Pancreas (tissue), 10 donors: ENCODE measurements around the gene UHRF1. TPM values are rescaled to one million over a fixed set of nuclear protein-coding genes. Genes with fewer than 3 reads are reported as not detected.

Experiments used
- ATAC-seq, 4 donors: fragments of 200-7000 bp; cut with Tn5 transposase; one replicate each; pipeline versions ENCODE4 v1.8.0 to v1.9.1; 2020; ENCODE audit warnings: mild to moderate bottlenecking in 4 of 4, moderate library complexity in 4 of 4
- DNase-seq, 6 donors: peaks; one replicate each; pipeline ENCODE4 v3.0.0-alpha.2; 2020
- FAIRE-seq: peaks from 2 replicates; lab custom pipeline; 2012; peaks lifted over from hg19 to GRCh38; lab: Jason Lieb, UNC
- H3K27ac ChIP-seq, 4 donors: fragments of 200-600 bp; sonication (generic); 1 replicate in 3 of 4; 2 replicates in 1 of 4; pipeline versions ENCODE4 v1.5.0 to v1.8.0; 2020
- H3K27me3 ChIP-seq, 4 donors: fragments of 200-600 bp; one replicate each; pipeline ENCODE4 v1.8.0; 2021
- H3K36me3 ChIP-seq, 3 donors: fragments of 200-600 bp; sonication (generic) in 1 of 3; one replicate each; pipeline versions ENCODE4 v1.5.0 to v1.8.0; 2020 to 2021
- H3K4me1 ChIP-seq, 3 donors: fragments of 200-600 bp; one replicate each; pipeline ENCODE4 v1.8.0; 2021
- H3K4me3 ChIP-seq, 4 donors: fragments of 200-600 bp; sonication (generic) in 2 of 4; one replicate each; pipeline versions ENCODE4 v1.5.0 to v1.8.0; 2020 to 2021
- H3K9me3 ChIP-seq, 4 donors: fragments of 200-600 bp; one replicate each; pipeline ENCODE4 v1.8.0; 2021
- WGBS, 2 donors: extraction: QIAGEN DNeasy Blood & Tissue Kit; methylation state at CpG; one replicate each; pipeline ENCODE4 v1.1.7; 2013; 5-methylcytosine and 5-hydroxymethylcytosine counted together
- intact Hi-C, 3 donors: fragments of 100-400 bp; cut with DNase I; formaldehyde crosslinking; loops; one replicate each; pipeline versions ENCODE4 v1.11.1 to v1.14.2; 2022
- polyA plus RNA-seq, 2 donors: library from polyadenylated mRNA; stranded (reverse); fragments of 200-250 nt; gene quantifications; one replicate each; pipeline ENCODE4 v1.2.3, GENCODE V29; 2013
- total RNA-seq, 6 donors: library from RNA; stranded (reverse); fragmentation: NEBNext Ultra II Directional in 4 of 6; extraction: Animal tissue kit (Norgen Biotek cat#: 25700) in 4 of 6; gene quantifications; one replicate each; pipeline versions ENCODE4 v1.2.1 to v1.2.4, GENCODE V29; 2021 to 2023
- TF ChIP-seq, protein P1 (sequence below), 4 donors: fragments of 200-600 bp; sonication (generic) in 3 of 4; IDR thresholded peaks; one replicate each; pipeline versions ENCODE4 v1.5.0 to v1.8.0; 2021; ENCODE audit warnings: antibody characterized with exemption in 4 of 4
- donor health status: healthy with polysubstance abuse.
- donor health status: DM: no; HTN: no; CAD: no; lungs with moderate emphysema.
- donor health status: DM: no; HTN: no; CAD: no.
- donor health status: control.
- donor health status: control.
- donor health status: Bipolar disorder and iron deficiency.
- donor health status: DM: yes; HTN: yes; CAD: no.
- donor health status: DM: no; HTN: no; CAD: no.
- donor health status: DM: no; HTN: no; CAD: no.
- donor health status: DM: yes; HTN: yes; CAD: no.

Gene UHRF1
- total and polyA plus RNA-seq, 8 donors = 0.28 to 1.7 (median 0.84) TPM

DNA sequence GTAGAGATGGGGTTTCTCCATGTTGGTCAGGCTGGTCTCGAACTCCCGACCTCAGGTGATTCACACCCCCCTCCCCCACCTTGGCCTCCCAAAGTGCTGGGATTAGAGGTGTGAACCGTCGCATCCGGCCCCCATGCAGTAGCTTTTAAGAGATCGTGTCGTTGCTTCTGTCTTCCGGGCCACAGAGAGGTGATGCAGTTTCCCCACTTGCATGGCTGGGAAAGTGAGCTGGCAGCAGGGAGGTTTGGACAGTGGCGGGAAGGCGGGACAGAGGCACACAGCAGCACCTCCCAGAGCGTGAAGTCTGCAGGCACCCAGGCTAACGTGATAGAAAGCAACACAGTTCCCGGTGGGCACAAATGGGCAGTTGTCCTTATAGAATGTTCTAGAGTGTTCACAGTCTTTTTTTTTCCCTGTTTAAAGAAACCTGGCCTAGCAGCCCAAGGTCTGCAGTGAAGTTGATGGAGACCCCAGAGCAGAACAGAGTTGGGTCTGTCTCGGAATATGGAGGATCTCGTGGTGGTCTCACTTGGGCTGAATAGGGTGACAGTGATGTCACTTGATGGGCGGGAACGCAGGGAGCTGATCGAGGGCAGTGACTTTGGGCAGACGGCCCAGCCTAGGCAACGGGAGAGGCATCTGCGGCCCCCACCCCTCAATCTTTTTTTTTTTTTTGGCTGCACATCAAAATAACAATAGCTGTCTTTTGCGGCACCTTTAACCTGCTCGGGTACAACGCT is 4.9 kb downstream of the UHRF1 start:
- 87 to 88% methylated on average over 24 of the region's 24 CpGs for WGBS, 2 donors
- Histone ChIP-seq H3K4me1 (peaks cover 0 to 11% (median 7%) of the 10 kb centered on the region in 3 donors), H3K4me3 (peak overlapping the region in 1 of 4 donors; percentile 23), H3K36me3 (no peaks in the 10 kb centered on the region), H3K27me3 (no peaks in the 10 kb centered on the region), H3K9me3 (no peaks in the 10 kb centered on the region), H3K27ac (no peak overlapping the region)
- FAIRE-seq = no peak
- no peak for ATAC-seq
- DNase-seq = no peak
- intact Hi-C loops = loop anchor here in 1 of 3 donors (5.0 kb wide), 2 partner anchors 42 to 102 kb away; no protein-coding TSS in a partner anchor
- TF ChIP-seq, protein P1, sequence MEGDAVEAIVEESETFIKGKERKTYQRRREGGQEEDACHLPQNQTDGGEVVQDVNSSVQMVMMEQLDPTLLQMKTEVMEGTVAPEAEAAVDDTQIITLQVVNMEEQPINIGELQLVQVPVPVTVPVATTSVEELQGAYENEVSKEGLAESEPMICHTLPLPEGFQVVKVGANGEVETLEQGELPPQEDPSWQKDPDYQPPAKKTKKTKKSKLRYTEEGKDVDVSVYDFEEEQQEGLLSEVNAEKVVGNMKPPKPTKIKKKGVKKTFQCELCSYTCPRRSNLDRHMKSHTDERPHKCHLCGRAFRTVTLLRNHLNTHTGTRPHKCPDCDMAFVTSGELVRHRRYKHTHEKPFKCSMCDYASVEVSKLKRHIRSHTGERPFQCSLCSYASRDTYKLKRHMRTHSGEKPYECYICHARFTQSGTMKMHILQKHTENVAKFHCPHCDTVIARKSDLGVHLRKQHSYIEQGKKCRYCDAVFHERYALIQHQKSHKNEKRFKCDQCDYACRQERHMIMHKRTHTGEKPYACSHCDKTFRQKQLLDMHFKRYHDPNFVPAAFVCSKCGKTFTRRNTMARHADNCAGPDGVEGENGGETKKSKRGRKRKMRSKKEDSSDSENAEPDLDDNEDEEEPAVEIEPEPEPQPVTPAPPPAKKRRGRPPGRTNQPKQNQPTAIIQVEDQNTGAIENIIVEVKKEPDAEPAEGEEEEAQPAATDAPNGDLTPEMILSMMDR (IDR thresholded peaks at IDR 0.05) = no peak

DNA sequence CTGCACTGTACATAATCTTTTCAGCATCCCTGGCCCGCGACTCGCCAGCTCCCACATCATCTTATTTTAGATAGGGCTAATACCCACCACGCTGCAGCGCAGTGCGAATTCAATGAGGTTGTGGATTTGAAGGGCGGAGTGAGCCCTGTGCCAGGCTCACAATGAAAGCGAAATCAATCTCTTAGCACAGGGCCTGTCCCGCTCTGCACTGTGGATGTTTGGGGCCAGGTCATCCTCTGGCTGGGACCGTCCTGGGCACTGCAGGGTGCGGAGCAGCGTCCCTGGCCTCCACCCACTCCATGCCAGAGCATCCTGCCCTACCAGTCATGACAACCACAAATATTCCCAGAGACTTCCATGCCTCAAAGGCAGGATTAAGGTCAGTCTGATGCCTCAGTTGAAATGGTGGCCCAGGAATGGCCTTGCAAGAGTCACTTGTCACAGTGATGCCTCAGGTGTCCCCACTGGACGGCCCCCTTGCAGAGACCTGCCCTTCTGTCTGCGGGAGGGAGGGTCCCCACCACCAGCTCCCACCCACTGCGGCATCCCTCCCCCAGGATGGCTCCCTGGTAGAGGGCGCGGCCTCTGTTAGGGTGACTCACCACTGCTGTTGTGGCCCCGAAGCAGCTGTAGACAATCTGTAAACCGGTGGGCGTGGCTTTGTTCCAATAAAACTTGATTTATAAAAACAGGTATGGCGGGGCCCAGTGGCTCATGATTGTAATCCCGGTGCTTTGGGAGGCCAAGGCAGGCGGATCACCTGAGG is 5.6 kb downstream of the UHRF1 start:
- WGBS, 2 donors = 82 to 89% methylated on average over 23 of the region's 23 CpGs
- no peak for FAIRE-seq
- intact Hi-C loops = loop anchor here in 1 of 3 donors (5.0 kb wide), 2 partner anchors 43 to 103 kb away; no protein-coding TSS in a partner anchor

DNA sequence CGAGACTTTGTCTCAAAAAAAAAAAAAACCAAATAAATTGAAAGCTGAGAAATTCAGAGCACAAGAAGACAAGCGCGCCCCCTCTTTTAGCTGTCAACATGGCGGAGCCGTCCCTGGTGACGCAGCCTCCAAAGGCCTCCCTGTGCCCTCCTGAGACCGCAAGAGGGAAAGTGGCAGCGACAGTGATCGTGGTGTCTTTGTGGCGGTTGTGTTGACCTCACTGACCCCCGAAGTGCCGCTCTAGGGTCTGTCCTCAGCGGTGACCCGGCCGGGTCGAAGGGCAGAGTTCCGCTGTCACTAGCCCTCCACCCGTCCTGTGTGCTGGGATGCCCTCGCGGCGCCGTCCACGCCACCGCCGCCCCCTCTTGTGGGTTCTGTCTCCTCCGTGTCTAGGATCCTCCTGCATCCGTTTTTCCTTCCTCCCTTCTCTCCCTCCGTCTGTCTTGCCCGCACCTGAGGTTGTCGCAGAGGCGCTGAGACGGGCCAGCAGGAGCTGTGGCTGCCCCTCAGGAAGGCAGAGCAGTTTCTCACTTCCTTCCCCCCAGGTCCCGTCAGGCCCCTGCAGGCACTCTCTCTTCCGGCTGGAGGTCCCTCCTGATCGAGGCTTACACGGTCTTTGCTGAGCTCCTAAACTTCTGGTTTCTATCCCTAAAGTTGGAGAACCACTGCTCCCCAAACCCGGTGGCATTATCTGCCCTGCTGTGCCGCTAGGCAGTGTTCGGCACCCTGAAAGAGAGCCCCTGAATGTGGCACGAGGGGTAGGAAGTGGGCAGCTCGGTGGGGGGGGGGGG is 7.2 kb downstream of the UHRF1 start:
- intact Hi-C loops = no loop called here
- ATAC-seq = peak in 1 of 4 donors; percentile 27
- no peaks in the 10 kb centered on the region for H3K27me3 ChIP-seq
- FAIRE-seq = no peak
- peak in 1 of 6 donors; percentile 55 for DNase-seq
- no peaks in the 10 kb centered on the region for H3K9me3 ChIP-seq
- H3K36me3 ChIP-seq = no peaks in the 10 kb centered on the region
- peak overlapping the region in 1 of 4 donors; percentile 23 for H3K4me3 ChIP-seq
- WGBS, 2 donors = 84 to 90% methylated on average over 41 of the region's 41 CpGs
- H3K4me1 ChIP-seq = peaks cover 0 to 6% (median 2%) of the 10 kb centered on the region in 3 donors
- H3K27ac ChIP-seq = peak overlapping the region in 2 of 4 donors; percentile 4 to 27
- TF ChIP-seq, protein P1 (IDR thresholded peaks at IDR 0.05) = no peak

More for the DNA sequence above, 5.6 kb downstream of the UHRF1 start:
- Histone ChIP-seq H3K27ac (no peak overlapping the region), H3K9me3 (no peaks in the 10 kb centered on the region), H3K27me3 (no peaks in the 10 kb centered on the region), H3K4me1 (peaks cover 0 to 11% (median 4%) of the 10 kb centered on the region in 3 donors), H3K4me3 (peak overlapping the region in 1 of 4 donors; percentile 23), H3K36me3 (no peaks in the 10 kb centered on the region)
- DNase-seq (peak in 1 of 6 donors; percentile 51), ATAC-seq (peak in 2 of 4 donors; percentile 15 to 21)
- TF ChIP-seq, protein P1 (IDR thresholded peaks at IDR 0.05) = no peak

DNA sequence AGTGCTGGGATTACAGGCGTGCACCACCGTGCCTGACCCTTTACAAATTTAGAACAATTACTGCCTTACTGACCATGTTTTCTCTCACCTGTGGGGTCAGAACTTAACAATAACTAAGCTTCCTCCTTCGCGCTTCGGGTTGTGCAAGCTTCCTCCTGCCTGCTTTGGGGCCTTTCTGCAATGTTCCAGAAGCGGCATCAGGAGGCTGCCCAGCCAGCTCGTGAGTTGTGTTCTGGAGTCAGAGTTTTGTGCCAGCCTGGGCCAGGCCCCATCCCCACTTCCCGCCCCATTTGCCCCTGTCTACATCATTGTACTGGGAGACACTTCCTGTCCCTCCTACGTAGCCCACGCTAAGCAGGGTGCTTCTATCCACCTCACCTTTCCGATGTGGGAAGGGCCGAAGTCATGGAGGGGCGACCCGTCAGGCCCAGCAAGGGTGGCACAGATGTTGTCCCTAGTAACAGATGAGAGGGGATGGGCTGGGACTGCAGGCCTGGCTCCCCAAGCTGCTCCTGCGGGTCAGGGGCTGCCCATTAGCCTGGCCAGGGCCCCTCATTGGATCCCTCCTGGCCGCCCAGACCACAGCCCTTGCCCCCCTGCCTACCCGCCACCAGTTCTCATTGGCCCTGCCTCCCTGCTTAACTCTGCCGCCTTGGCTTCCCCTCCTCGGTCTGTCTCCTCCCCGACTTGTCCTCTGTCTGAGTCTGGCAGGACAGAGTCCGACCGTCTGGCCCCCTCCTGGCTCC is 13.4 kb downstream of the UHRF1 start:
- ATAC-seq = peak in 1 of 4 donors; percentile 47
- no peak for FAIRE-seq
- no peak for DNase-seq

More for the DNA sequence above, 13.4 kb downstream of the UHRF1 start:
- Histone ChIP-seq H3K9me3 (no peaks in the 10 kb centered on the region), H3K4me3 (no peak overlapping the region), H3K27ac (no peak overlapping the region), H3K27me3 (no peaks in the 10 kb centered on the region), H3K36me3 (no peaks in the 10 kb centered on the region), H3K4me1 (no peaks in the 10 kb centered on the region)
- WGBS, 2 donors = 90 to 94% methylated on average over 19 to 22 of the region's 22 CpGs
- intact Hi-C loops = no loop called here
- TF ChIP-seq, protein P1 (IDR thresholded peaks at IDR 0.05) = no peak
